Stimulated activated CD4-positive, alpha-beta T cell treated with anti-CD3 and anti-CD28 coated beads, Interleukin-2, amount 100 ng/mL, for 24 hours (primary cell): ENCODE data around the gene PFKFB4.
"Not testable (repeated sequence)": the region's sequence is repeated elsewhere in the genome, so short reads cannot be mapped to it uniquely, and the experiment has no call there.

ENCODE experiments used
- DNase-seq, 2 donors: peaks; one replicate each; pipeline ENCODE4 v3.0.0-alpha.2; 2020

Gene PFKFB4

DNA sequence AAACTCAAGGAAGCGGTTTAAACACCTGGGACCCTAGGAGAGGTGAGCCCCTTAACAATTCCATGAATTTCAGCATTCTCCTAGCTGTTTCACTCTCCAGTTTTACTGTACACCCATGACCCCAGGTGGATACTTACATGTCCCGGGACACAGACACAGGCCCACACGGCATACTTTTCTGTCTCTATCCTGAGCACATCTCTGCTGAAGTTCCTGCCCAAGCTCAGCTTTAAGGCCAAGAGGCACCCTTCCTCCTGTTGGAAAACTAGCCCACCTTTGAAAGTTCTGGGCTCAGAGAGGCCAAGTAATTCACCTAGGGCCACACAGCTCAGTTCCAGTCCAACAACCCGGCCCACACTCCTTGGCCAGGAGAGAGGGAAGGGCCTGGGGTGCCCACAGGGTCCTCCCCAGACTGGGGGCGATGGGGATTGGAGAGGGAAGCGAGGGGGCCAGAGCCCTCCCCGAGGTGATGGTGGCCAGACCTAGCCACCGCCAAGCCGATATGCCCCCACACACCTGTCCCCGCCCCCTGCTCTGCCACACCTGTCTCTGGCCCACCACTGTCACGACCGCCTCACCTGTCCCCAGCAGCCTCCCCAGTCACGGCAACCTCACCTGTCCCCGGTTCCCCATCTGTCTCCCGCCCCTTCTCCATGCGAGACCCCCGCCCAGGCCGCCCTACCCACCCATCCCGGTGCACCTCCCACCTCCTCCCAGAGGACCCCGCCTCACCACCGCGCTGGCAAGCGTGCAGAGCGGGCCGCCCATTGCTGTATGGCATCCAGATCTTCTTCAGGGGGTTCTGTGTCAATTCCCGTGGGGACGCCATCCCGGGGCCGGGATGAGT is 431 bp downstream of the PFKFB4 start:
- peak in 1 of 2 donors; percentile 22 for DNase-seq

DNA sequence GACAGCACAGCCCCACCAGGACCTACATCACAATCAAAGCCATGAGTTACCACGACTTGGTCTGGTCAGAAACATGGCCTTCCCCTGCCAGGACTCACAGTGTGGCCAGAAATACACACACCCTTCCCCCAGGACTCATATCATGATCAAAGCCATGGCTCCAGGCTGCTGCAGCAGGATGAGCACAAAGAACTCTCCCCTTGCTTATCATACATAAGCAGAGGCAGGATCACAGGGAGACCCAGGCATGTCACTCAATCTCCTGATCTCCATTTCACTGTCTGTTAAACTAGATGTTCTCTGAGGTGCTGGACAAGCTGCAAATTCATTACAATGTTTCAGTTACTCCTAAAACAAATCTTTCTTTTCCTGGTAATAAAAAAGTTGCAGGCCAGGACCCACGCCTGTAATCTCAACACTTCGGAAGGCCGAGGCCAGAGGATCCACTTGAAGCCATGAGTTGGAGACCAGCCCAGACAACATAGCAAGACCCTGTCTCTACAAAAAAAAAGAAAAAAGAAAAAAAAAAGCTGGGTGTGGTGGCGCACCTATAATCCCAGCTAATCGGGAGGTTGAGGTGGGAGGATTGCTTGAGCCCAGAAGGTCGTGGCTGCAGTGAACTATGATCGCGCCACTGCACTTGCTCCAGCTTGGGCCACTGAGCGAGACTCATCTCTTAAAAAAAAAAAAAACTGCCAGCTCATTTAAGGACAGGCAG is 1.2 kb downstream of the PFKFB4 start:
- no peak for DNase-seq

DNA sequence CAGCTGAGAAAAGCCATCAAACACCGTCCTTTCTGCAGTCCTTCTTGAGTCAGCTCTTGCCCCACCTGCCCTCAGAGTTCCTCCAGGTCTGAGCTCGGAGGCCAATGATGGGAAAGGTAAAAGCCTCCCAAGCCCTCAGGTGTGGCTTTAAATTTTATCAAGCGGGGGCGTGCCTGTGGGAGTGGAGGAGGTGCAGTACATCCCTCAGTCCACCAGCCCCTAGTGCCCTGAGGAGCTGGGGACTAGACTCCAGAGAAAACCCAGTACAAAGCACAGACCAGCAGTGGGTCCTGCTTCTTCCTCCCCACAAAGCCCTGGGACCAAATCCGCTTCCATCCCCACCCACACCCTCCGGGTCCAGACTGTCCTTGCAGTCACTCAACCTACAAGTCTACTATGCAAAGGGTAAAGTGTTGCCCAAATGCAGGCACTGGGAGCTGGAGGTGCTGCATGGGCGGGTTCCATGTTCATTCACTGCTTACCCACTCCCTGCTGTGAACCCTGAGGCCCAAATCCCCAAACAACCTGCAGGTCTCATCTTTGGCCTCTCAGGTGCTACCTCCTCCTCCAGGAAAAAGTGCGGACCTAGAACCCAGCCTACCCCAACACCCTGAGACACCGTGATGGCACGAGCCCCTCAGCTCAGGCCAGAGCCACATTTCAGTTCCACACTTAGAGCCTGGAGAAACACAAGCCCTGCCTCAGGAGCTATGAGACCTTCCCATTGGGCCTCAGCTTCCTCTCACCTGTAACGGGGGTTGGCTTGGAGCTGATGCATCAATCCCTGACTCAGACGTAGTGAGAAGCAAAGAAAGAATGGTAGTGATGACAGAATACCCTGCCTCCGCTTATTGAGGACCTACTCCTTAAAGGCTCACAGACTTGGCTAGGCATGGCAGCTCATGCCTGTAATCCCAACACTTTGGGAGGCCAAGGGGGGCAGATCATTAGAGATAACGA is 2.4 kb downstream of the PFKFB4 start:
- no peak for DNase-seq

DNA sequence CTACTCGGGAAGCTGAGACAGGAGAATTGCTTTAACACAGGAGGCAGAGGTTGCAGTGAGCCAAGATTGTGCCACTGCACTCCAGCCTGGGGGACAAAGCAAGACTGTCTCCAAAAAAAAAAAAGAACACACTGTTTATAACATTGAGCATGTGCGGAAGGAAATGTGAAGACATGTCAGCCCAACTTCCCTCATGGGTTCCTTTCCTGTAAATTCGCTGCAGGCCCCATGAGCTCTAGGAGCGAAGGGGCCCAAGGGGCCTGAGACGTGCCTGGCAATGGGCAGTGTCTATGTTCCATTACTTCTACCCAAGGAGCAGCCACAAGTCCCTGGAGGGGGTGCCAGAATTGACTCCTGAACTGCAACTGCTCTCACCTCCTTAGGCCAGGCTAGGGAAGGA is 3.2 kb downstream of the PFKFB4 start:
- DNase-seq = no peak

DNA sequence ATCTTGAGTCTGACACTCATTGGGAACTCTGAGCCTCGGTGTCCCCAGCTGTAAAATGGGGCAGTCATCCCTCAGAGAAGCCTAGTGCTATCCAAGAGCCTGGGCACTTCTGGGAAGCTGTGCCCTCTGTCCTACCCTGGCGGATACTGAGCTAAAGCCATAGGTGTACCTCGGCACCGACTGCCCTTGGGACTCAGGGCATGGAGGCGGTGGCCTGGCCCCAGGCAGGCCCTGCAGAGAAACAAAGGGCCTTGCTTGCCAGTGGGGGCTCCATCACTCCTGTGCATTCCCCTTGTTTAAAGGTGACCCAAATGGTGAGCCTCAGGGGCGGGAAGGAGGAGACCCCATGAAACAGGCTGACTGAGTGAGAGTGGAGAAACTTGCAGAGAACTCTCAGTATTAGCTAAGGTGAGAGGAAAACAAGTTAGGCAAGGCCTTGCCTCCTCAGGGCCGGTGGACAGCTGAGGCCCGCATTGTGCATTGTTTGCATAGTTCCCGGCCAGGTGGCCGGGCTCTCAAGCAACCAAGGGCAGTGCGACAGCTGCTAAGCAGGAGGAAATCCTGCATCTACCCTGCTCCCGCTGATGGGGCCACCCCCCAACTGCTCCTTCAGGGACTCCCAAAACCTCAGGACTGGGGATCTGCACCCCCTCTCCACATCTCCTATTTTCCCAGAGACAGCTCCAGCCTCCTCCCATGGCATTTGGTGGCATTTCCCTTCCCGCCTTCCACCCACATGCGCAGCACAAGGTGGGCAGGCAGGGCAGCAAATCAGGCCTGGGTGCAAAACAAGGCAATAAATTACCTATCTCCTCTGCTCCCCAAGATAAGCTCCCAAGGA is 4.3 kb downstream of the PFKFB4 start:
- no peak for DNase-seq

DNA sequence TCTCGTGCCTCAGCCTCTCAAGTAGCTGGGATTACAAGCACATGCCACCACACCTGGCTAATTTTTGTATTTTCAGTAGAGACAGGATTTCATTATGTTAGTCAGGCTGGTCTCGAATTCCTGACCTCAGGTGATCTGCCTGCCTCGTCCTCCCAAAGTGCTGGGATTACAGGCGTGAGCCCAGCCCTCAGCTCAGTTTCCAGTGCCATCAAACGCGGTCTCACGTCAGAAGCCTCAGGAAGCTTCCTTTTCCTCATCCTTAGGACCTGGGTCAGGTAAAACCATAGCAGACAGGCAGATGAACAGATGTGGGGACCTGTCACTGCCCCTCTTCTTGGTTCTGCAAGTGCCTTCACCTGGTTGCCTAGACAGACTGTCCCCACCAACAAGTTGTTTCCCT is 5.0 kb downstream of the PFKFB4 start:
- DNase-seq = not testable (repeated sequence)

DNA sequence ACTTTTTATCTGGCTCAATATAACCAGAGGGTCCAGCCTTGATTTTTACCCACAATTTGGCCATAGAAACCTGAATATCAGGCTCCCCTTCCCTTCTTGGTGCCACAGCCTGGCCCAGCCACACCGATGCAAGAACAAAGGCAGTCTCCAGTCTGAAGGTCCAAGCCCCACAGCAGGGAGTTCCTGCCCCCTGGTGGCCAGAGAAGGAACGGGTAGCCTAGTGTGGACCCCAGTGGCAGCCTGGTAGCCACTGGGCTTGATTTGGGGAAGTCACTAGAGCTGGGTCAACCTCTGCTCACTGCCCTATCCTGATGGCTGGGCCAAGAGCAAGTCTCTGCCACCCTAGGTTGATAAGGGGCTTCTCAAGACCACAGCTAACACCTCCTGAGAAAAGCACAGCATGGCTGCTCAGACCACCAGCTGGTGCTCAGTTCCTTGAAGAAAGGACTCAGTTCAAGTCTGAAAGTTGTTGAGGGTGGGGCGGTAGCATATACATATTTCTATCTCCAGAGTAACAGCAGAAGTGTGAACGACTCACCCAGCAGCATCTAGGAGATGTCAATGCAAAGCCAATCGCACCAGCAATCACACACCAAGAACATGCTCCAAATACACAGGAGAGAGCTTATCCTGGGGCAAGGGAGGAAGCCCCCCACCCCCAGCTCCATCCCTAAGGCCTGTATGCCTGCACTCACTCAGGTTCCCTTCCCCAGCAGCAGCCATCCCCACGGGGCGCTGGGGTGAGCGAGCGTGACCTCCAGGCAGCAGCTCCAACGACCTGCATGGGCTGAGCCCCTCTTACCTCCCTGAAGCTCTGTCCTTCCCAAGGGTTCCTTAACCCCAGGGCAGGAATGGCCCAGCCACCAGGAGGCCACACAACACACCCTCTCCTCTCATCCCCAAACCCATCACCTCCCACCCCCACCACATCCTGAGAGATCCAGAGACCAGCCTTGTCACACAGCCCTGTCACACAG is 7.6 kb downstream of the PFKFB4 start:
- DNase-seq = peak; percentile 90 to 91

DNA sequence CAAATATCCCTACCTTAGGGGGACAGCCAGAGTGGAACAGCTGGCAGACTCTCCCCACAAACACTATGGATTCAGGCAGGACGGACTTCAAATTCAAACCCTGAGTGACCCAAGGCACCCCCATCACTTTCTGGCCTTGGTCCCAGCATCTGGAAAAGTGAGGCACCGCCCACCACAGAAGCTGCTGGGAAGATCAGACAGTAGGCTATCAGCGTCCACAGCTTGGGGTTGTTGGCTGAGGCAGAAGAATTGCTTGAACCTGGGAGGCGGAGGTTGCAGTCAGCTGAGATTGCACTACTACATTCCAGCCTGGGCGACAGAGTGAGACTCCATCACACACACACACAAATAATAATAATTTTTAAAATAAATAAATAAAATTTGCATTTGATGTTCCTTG is 8.5 kb downstream of the PFKFB4 start:
- no peak for DNase-seq

DNA sequence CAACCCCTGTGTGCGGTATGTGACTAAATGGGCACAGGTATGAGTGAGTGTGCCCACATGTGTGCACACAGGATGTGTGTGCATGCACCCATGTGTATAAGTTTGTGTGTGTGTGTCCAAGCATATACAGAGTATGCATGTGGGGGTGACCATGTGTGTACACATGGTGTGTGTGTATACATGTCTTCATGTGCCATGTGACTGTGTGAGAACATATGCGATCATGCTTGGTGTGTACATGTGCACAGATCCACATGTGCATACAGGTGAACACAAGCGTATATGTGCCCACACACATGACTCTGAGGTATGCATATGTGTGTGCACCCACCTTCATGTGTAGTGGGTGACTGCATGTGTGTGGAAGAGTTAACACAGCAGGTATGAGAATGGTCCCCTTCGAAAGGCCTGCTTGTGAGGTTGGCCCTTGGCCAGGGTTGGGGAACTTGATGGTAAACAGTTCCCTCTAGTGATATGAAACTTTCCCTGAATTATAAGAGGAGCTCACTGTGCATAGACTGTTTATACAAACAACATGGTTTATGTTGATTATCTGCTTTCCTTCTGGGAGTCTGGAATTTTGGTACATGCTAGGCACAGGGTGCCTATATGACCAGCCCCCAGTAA is 10.3 kb downstream of the PFKFB4 start:
- no peak for DNase-seq

DNA sequence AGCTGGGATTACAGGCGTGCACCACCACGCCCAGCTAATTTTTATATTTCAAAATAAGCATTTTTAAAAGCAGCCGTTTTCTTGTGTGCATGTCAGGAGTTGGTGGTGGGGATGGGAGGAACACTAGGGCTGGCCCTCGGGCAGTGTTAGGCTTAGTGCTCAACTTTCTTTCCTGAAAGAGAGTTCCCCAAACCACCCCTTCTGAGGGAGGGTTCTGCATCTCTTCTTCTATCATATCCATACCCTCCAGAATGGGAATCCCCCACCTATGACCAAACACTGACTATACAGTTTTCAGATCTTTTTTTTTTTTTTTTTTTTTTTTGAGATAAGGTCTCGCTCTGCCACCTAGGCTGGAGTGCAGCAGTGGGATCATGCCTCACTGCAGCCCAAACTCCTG is 12.5 kb downstream of the PFKFB4 start:
- no peak for DNase-seq

DNA sequence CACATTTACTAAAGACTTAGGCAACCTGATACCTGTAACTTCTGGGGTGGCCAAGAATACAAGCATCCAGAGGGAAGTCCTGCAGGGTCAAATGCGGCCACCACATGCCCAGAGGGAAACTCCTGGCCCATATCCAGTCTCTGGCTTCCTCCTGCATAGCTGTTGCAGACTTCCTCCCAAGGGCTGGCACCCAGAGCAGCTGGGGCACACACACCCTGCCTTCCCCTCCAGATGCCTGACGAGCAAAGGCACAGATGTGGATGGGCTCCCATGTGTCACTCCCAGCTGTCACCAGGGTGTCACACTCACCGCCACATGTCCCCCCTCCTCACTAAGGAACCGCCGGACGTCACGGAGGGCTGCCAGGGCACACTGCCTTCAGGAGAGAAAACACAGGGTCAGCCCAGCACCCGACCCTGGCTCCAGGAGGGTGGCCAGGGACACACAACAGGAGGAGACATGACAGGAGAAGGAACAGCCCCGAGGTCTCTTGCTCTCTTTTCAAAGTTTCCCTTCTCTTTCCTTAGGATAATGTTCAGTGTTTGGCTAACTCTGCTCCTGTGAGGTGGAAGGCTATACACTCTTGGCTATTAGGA is 13.2 kb downstream of the PFKFB4 start:
- DNase-seq = no peak

DNA sequence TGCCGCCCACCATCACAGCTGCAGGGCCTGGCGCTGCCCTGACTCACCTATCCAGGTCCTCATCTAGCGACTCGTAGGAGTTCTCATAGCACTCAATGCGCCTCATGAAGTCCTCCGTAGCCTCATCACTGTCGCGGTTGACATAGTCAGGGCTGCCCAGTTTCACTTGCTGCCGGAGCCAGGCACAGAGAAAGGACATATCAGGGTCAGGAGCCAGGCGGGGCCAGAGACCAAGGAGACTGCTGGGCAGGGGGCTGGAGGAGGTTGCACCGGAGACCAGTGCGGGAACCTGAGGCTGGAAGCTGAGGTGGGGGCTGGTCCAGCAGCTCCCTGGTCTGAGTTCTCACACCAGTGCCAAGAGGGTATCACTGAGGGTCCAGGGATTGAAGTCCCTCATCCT is 18.2 kb downstream of the PFKFB4 start:
- no peak for DNase-seq

DNA sequence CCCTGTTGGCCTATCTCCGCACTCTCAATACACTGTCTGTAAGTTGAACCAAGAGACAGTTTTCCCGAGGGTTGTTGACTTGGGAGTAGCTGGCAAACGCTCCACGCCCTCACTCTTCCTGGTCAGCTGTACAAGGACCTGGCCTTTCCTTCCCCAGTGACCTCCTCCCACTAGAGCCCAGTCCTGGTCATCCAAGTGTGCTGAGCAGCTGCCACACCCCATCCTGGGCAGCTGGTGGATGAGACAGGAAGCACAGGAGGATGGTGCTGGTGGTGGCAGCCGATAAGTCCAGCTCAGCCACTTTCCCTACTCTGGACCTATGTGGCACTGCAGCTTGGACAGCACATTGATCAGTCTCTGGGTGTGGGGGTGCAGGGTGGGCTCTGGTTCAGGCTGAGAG is 19.8 kb downstream of the PFKFB4 start:
- DNase-seq = no peak

DNA sequence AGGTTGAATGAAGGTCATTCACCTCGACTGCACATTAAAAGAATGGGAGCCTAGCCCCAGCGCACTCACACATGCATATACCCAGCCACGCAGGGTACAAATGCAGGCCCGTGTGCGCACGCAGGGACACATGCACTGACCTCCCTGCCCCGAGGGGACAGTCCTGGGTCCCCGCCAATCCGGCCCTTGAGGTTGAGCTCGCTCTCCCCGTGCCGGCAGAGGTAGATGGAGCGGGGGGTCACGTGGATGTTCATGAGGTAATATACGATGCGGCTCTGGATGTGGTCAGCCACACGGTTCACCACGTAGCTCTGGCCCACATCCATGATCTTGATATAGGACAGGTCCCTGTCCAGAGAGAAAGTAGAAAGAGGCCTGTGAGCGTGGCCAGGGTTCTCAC is 20.5 kb downstream of the PFKFB4 start:
- DNase-seq = no peak

DNA sequence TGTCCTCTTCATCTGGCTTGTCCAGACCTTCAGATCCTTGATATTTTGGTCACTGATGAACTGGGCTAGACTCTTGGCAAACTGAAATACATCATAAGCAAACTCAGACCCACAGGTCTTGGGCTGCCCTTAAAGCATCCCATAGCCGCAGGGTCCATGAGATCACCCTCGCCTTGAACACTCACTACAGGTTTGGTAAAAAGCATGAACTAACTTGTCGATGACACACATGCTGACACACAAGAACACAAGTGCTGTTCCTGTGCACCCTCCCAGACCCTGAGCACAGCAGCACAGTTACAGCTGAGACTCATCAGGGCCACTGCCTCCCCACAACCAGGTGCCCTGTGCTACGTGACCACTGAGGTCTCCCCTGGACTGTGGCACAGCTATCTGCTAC is 21.0 kb downstream of the PFKFB4 start:
- no peak for DNase-seq

DNA sequence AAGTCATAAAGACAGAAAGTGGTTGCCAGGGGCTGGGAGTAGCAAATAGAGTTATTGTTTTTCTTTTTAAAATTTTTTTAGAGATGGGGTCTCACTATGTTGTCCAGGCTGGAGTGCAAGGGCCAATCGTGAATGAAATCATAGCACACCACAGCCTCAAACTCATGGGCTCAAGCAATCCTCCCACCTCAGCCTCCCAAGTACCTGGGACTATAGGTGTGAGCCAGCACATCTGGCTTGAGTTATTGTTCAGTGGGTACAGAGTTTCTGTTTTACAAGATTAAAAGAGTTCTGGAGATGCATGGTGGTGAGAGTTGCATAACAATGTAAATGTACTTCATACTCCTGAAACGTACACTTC is 23.6 kb downstream of the PFKFB4 start:
- DNase-seq = no peak

DNA sequence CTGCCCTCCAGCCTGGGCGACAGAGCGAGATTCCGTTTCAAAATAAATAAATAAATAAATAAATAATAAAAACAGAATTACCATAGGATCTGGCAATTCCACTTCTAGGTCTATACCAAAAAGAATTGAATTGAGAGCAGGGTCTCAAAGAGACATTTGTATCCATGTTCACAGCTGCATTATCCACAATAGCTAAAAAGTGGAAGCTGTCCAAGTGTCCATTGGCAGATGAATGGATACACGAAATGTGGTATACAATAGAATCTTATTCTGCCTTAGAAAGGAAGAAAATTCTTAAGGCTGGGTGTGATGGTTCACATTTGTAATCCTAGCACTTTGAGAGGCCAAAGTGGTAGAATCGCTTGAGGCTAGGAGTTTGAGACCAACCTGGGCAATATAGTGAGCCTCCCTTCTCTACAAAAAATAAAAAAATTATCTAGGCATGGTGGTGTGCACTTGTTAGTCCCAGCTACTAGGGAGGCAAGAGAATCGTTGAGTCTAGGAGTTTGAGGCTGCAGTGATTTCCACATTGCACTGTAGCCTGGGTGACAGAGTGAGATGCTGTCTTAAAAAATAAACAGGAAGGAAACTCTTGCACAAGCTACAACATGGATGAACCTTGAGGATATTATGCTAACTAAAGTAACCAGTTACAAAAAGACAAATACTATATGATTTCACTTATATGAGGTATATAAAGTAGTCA is 24.2 kb downstream of the PFKFB4 start:
- DNase-seq = no peak

DNA sequence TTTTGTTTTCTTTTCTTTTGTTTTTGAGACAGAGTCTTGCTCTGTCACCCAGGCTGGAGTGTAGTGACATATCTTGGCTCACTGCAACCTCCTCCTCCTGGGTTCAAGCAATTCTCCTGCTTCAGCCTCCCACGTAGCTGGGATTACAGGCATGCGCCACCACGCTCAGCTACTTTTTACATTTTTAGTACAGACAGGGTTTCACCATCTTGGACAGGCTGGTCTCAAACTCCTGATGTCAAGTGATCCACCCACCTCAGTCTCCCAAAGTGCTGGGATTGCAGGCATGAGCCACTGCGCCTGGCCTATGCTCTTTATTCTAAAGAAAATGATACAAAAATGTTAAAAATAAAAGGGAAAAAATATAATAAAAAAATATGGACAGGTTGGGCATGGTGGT is 25.9 kb downstream of the PFKFB4 start:
- not testable (repeated sequence) for DNase-seq

DNA sequence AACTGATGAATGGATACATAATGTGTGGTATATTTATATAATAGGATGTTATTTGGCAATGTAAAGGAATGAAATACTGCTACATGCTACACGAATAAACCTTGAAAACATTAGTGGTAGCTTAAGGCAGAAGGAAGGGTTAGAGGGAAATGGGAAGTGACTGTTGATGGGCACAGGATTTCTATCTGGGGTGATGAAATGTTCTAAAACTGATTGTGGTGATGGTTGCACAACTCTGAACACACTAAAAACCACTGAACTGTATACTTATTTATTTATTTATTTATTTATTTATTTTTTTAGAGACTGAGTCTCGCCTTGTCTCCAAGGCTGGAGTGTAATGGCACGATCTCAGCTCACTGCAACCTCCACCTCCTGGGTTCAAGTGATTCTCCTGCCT is 27.8 kb downstream of the PFKFB4 start:
- no peak for DNase-seq

DNA sequence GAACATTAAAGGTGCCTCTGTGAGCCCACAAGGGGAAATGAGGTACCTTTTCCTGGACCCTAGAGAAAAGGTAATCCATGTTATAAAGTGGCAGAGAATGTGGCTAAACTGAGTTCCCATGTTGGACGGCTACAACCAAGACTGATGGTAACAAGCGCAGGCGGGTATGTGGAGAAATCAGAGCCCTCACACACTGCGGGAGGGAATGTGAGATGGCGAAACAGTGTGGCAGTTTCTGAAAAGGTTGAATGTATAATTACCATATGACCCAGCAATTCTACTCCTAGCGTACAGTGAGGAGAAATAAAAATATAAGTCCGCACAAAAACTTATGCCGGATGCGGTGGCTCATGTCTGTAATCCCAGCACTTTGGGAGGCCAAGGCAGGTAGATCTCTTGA is 28.6 kb downstream of the PFKFB4 start:
- DNase-seq = no peak
